Activated CD4-positive, alpha-beta T cell treated with anti-CD3 and anti-CD28 coated beads for 1 hour (primary cell): Measurements from ENCODE around the gene ANAPC2.
A peak's percentile ranks its signal among the peaks of the same experiment; 100 is the strongest.

Source experiments
- DNase-seq: peaks from one replicate; pipeline ENCODE4 v3.0.0-alpha.2; 2020

Gene ANAPC2

GRCh38 chr9:137161558-137162486, 26.5 kb downstream of the ANAPC2 start:
- DNase-seq, result no peak

DNA sequence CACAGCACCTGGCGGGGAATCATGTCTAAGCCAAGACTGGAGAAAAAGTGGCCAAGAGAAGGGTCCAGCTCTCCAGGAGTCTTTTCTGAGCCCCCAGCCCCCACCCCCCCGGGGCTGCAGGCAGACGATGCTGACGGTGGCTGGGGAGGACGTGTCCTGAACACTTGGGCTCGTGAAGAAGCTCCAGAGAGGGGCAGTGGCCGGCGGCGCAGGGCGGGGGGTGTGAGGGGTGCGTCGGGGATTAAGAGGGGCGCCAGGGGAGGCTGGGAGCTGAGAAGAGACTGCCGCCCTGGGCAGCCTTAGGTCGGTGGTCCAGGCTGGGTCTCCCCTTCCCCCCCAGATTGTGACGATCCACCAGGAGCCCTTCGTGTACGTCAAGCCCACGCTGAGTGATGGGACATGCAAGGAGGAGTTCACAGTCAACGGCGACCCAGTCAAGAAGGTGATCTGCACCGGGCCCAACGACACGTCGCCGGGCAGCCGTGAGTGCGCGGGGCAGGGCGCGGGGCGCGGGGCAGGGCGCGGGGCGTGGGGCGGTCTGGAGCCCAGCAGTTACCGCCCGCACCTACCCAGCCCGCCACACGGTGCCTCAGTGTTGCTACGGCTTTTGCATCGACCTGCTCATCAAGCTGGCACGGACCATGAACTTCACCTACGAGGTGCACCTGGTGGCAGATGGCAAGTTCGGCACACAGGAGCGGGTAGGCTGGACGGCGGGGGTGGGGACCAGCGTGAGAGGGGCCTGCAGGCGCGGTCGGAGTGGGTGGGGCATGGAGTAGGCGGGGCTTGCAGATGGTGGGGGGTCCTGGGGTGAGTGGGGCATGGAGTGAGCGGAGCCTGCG, 27.4 kb downstream of the ANAPC2 start:
- no peak for DNase-seq

GRCh38 chr9:137160054-137160425, 28.3 kb downstream of the ANAPC2 start:
- DNase-seq, result no peak

DNA sequence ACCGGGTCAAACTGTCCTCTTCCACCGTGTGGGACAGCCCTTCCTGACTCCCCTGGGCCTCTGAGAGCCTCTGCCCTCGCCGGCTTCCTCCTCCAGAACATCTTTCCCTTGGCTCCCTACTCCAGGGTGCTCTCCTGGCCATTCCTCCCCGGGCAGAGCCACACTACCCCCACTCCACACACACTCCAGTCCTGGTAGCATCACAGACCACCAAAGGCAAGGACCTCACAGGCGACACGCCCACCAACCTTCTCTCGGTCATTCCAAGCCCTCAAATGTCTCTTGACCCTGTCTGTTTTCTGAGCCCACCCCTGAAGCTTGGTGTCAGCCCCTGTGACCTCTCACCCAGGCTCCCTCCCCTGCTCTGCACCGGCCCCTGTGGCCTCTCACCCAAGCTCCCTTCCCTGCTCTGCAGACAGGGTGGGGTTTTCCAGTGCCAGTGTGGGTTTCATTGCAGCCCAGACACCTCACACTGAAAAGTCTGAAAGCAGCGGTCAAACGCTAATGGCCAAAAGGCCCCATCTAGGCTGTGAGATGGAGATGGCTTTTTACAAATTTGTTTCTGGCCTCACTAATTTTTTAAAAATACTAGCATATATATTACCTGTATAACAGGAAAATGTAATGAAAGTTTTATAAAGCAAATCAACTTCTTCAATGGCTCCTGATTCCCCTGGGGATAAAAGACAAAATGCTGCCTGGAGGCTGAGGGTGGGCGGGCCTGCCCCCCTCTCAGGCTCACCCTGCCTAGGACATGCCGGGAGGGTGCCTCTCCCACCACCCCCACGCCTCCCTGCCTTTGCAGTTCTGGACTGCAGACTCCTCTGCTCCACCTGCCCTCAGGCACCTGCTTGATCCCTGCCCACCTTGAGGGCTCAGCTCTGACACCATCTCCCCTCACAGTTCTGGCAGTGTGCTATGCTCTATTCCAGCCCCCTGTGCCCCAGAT, 29.0 kb downstream of the ANAPC2 start:
- DNase-seq, result no peak

DNA sequence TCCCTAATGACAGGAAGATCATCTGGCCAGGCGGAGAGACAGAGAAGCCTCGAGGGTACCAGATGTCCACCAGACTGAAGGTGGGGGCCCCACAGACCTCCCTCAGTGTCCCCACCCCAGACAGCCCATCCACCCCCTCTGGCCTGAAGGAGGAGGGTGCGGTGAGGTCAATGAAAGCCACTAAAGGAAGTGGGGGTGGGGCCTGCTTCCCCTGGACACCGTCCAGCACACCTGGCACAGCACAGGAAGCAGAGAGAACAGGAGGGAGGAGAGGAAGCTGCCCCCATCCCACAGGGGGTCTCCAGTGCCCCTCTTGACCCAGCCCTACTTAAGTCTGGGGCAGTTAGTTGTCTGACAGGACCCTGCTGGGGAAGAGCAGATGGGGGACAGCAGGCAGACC, 29.7 kb downstream of the ANAPC2 start:
- DNase-seq, result no peak

DNA sequence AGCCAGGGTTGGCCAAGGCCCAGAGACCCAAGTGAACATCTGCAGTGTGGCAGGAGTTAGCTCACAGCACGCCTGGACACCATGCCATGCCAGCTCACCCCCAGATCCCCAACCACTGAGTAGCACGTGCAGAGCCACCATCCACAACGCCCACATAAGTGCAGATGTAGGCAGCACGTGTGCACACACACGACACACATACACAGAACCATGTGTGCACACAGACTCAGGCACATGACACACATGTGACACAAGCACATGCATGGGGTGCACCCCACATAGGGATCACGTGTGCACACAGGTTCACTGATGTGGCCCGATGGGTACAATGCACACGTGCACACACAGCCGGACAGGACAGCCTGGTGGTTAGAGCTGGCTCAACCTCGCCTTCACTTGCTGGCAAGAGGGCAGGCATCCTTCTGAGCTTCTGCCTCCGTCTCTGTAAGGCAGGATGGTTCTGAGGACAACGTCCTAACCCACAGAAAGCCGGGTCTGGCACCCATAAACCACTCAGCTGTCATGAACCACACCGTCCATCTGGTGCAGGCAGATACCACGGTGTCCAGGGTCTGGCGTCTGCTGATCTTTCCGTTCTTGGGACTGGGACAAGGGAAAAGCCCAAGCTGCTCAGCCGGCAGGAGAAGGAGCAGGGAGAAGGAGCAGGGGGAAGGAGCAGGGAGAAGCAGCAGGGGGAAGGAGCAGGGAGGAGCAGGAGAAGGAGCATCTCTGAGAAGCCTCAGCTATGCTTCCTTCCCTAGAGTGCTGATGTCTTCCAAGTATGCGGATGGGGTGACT, 30.5 kb downstream of the ANAPC2 start:
- no peak for DNase-seq

DNA sequence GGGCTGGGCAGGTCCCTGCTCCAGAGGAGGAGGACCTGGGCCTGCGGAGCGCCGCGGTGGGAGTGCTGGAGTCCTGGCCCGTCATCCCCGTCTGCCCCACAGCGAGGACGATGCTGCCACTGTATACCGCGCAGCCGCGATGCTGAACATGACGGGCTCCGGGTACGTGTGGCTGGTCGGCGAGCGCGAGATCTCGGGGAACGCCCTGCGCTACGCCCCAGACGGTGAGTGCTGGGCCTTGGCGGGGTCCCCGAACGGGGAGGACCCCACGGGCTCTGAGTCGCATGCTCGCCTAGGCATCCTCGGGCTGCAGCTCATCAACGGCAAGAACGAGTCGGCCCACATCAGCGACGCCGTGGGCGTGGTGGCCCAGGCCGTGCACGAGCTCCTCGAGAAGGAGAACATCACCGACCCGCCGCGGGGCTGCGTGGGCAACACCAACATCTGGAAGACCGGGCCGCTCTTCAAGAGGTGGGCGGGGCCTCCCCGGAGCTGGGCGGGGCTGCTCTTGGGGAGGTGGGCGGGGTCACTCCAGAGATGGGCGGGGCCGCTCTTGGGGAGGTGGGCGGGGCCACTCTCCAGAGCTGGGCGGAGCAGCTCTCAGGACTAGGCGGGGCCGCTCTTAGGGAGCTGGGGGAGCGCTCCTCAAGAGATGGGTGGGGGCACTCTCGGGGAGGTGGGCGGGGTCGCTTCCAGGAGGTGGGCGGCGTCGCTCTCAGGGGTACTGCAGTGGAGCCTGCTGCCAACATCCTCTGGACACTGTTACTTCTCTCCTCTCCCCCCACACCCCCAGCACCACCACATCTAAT, 31.6 kb downstream of the ANAPC2 start:
- peak; percentile 43 for DNase-seq

- DNase-seq, result no peak
Measured at GRCh38 chr9:137152844-137153405, 35.4 kb downstream of the ANAPC2 start.

- DNase-seq, result no peak
Measured at GRCh38 chr9:137150617-137151457, 37.5 kb downstream of the ANAPC2 start.

DNA sequence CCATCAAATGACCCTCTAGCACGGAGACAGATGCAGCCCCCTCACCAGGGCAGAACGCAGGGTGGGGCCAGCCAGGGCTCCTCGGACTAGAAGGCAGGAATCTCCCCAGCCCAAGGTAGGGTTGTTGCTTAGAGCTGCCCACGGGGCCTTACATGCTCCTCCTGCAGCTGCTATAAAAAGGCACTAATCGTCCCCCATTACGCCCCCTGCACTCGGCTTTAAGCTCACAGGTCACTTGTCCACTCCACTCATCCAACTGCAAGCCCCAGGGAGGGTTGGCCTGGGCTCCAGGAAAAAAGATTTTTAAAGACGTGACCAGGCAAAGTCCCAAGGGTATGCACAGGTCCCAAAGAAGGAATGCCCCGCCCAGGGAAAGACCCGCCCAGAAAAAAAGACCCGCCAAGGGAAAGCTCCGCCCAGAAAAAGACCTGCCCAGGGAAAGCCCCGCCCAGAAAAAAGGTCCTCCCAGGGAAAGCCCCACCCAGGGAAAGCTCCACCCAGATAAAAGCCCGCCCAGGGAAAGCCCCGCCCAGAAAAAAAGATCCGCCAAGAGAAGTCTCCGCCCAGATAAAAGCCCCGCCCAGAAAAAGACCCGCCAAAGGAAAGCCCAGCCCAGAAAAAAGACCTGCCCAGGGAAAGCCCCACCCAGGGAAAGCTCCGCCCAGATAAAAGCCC, 38.3 kb downstream of the ANAPC2 start:
- no peak for DNase-seq

GRCh38 chr9:137149363-137149762, 39.0 kb downstream of the ANAPC2 start:
- no peak for DNase-seq

DNA sequence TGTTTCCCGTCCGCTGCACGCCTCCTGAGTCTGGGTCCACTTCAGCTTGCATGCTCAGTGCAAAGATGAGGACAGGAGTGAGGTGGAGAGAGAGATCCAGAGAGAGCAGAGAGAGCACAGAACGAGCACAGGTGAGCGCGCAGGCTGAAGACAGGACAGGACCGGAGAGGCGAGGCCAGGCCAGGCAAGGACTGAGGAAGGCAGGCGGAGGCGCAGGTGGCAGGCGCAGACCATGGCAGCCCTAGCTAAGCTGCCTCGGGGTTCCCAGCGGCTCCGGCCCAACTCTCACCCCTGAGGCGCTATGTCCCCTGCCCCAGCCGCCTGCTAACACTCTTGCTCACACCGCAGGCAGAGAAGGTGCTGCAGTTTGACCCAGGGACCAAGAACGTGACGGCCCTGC, 39.7 kb downstream of the ANAPC2 start:
- DNase-seq, result no peak

DNA sequence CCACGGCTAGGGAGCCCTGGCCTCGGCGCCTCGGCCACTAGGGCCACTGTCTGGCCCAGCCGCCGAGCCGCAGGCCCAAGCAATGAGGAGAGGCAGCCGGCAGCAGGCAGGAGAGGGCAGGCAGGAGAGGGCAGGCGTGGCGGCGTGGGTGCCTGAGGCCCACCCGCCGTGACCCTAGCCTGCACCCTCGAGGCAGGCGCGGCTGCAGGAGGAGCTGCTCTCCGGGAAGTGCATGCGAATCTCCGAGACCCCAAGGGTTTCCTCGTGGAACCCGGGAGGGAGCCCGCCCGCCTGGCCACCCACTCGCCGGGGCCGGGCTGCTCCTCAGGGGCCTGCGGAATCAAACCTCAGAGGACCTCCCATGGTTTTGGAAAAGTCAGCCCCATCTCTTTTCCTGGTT, 40.1 kb downstream of the ANAPC2 start:
- no peak for DNase-seq

DNA sequence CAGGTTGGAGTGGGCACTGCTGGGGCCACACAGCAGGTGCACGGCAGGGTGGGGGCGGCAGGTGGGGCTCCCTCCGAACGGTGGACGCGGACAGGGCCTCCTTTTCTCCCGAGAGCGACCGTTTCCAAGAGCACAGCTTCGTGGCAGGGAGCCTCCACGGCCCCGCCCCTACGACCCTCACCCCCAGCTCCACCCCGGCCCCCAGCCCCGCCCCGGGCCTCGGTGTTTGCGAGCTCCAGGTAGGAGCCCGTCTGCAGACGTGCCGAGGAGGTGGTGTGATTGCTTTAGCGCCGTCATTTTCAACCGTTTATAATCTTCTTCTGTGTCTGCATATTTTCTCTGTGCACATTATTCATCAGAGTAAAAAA, 40.6 kb downstream of the ANAPC2 start:
- no peak for DNase-seq

DNA sequence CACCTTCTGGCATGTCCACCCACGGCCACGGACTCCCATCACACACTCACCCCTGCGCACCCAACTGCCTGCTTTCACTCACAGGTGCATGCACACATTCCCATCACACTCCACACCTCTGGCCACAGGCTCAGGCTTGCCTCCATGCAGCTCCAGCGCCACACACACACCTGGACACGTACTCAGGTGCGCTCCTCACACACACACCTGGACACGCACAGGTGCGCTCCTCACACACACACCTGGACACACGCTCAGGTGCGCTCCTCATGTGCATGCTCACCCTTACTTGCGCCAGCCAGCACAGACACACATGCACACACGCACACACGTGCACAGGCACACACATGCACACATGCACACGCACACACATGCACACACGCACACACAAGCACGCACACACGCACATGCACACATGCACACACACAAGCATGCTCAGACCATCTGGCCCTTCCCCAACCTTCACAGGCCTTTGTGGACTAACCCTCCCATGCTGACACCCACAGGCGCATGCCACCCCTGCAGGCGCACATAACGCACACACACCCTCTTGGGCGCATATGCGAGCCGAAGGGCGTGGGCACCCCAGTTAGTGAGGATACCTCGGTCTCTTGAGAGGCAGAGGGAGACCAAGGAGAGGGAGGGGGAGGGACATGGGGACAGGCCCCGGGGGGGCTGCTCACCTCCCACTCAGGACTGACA, 41.1 kb downstream of the ANAPC2 start:
- DNase-seq, result no peak

DNA sequence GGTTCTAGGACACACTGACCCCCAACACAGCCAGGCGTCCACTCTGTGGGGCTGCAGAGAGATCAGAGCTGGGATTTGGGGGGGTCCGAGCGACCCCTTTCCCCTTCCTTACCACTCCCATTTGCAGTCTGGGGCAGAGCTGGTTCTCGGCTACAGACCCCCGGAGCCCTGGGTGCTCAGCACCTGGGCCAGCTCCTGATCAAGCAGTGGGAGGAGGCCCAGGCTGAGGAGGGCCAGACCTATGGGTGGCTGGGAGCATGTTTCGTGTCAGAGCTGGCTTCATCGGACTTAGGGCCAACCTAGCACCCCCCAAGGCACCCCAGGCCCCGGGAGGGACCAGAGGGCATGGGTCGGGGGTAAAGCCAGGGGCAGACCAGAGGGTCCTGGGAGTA, 41.8 kb downstream of the ANAPC2 start:
- DNase-seq, result no peak

DNA sequence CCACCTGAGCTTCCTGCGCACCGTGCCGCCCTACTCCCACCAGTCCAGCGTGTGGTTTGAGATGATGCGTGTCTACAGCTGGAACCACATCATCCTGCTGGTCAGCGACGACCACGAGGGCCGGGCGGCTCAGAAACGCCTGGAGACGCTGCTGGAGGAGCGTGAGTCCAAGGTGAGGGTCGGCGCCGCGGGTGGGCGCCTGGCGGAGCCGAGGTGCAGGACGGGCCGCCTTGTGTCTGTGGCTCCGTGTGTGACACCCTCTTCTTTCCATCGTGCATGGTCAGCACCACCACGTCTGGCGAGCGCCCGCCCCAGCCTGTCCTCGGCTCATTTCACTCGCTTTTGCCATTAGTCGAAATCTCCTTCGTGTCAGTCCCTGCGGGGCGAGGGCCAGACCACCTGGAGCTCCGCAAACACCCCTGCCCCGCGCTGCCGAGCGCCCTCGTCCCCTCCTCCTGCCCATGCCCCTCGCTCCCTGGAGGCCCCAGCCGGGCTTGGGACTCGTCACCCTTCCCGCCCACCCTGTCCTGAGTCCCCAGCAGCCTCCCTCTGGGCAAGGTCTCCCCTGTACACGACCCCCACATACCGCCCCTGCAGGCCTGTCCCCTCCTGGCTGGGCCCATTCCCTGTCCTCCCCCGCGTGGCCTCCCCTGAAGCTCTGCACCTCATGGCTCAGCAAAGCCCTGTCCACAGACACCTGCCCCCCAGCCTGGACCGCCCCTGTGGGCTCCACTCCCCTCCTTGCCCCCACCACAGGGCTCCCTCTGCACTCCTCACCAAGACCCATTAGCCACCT, 42.4 kb downstream of the ANAPC2 start:
- no peak for DNase-seq

GRCh38 chr9:137143459-137143858, 44.9 kb downstream of the ANAPC2 start:
- DNase-seq, result no peak
